ENCODE results near the gene FAM120B. TPM values are rescaled to one million over a fixed set of nuclear protein-coding genes. Genes with fewer than 3 reads are reported as not detected.

Gene FAM120B
- total RNA-seq, 1 experiment from 2014 or later: 25.2 TPM

GRCh38 chr6:170289951-170290295, 16.6 kb upstream of the FAM120B start:
- no peaks in the 10 kb centered on the region; a peak in 1 of 4 replicates for H3K36me3 ChIP-seq (ENCODE audit: control insufficient read depth in 1 of 2, insufficient read depth in 2 of 2, low read length in 2 of 2)
- H2AFZ ChIP-seq (ENCODE audit: low read depth, low read length, poor library complexity, severe bottlenecking): peak overlapping the region; percentile 54
- CTCF ChIA-PET: no interaction called here
- DNase-seq (ENCODE audit: low read depth, low spot score) (no peak), ATAC-seq (peak; percentile 7; the same call in 1 of the 2 replicates)
- intact Hi-C loops (cut with micrococcal nuclease): loop anchor here (10.0 kb wide), 1 partner anchor 235 kb away; no protein-coding TSS in a partner anchor
- H3K4me2 ChIP-seq (ENCODE audit: low read length): peak overlapping the region; percentile 90
- H3K9me3 ChIP-seq (ENCODE audit: control insufficient read depth in 1 of 2, insufficient read depth in 1 of 2, low read depth in 1 of 2, low read length in 2 of 2): no peaks in the 10 kb centered on the region
- peaks cover 4% of the 10 kb centered on the region; the same call in 1 of the 2 replicates for H3K27me3 ChIP-seq (ENCODE audit: insufficient read depth, low read length)
- no peaks in the 10 kb centered on the region for H3K79me2 ChIP-seq (ENCODE audit: insufficient read depth, low read length)
- H3K9ac ChIP-seq (ENCODE audit: low read length): peak overlapping the region; percentile 68
- no peaks in the 10 kb centered on the region for H3K9me2 ChIP-seq (ENCODE audit: insufficient read depth)
- RAD21 ChIA-PET (ENCODE audit: low non-redundant PET in 1 of 2, low total read pairs in 2 of 2, uncharacterized antibody in 2 of 2, unreplicated experiment in 2 of 2): no interaction called here
- peak overlapping the region; percentile 67 to 77 for H3K4me3 ChIP-seq (replicated peaks in 1 of 2; ENCODE audit: low read depth in 1 of 2, low read length in 2 of 2)
- no peak overlapping the region; the same call in 1 of the 2 replicates for H3K27ac ChIP-seq (ENCODE audit: low read depth, low read length)
- peaks cover 0 to 8% of the 10 kb centered on the region in 2 experiments; a peak in 2 of 4 replicates for H3K4me1 ChIP-seq (ENCODE audit: control insufficient read depth in 1 of 2, insufficient read depth in 2 of 2, low read length in 2 of 2)
- TSS peak; percentile 59 for BruUV-seq (replicated peaks)
- POLR2A ChIA-PET: no interaction called here
- TF ChIP-seq, protein P1, sequence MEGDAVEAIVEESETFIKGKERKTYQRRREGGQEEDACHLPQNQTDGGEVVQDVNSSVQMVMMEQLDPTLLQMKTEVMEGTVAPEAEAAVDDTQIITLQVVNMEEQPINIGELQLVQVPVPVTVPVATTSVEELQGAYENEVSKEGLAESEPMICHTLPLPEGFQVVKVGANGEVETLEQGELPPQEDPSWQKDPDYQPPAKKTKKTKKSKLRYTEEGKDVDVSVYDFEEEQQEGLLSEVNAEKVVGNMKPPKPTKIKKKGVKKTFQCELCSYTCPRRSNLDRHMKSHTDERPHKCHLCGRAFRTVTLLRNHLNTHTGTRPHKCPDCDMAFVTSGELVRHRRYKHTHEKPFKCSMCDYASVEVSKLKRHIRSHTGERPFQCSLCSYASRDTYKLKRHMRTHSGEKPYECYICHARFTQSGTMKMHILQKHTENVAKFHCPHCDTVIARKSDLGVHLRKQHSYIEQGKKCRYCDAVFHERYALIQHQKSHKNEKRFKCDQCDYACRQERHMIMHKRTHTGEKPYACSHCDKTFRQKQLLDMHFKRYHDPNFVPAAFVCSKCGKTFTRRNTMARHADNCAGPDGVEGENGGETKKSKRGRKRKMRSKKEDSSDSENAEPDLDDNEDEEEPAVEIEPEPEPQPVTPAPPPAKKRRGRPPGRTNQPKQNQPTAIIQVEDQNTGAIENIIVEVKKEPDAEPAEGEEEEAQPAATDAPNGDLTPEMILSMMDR (IDR thresholded peaks at IDR 0.05 in 2 of 3, conservative IDR thresholded peaks at IDR 0.05 in 1 of 3; ENCODE audit: borderline replicate concordance in 1 of 3, insufficient read depth in 1 of 3, low read depth in 2 of 3, low read length in 2 of 3): no peak
- TF ChIP-seq ZNF274 (IDR thresholded peaks at IDR 0.05; ENCODE audit: low read depth, low read length) (no peak), EGR1 (IDR thresholded peaks at IDR 0.05; ENCODE audit: low read depth) (no peak), FOSL1 (IDR thresholded peaks at IDR 0.05; ENCODE audit: low read depth) (no peak), POLR2AphosphoS5 (IDR thresholded peaks at IDR 0.05; ENCODE audit: low read depth, low read length) (no peak), CEBPB (IDR thresholded peaks at IDR 0.05; ENCODE audit: low read depth) (no peak), ZFX (IDR thresholded peaks at IDR 0.05) (no peak), POLR2A (IDR thresholded peaks at IDR 0.05; ENCODE audit: borderline replicate concordance, extremely low read depth, insufficient read depth, insufficient read length) (no peak), RAD21 (IDR thresholded peaks at IDR 0.05; ENCODE audit: low read depth) (no peak), ATF3 (IDR thresholded peaks at IDR 0.05) (no peak), MAX (IDR thresholded peaks at IDR 0.05) (no peak), JUND (IDR thresholded peaks at IDR 0.05) (no peak), EZH2phosphoT487 (IDR thresholded peaks at IDR 0.05; ENCODE audit: borderline replicate concordance) (no peak), SRF (IDR thresholded peaks at IDR 0.05; ENCODE audit: low read depth) (no peak), CBX3 (IDR thresholded peaks at IDR 0.05; ENCODE audit: low read depth) (no peak)
- TF ChIP-seq, protein P2, sequence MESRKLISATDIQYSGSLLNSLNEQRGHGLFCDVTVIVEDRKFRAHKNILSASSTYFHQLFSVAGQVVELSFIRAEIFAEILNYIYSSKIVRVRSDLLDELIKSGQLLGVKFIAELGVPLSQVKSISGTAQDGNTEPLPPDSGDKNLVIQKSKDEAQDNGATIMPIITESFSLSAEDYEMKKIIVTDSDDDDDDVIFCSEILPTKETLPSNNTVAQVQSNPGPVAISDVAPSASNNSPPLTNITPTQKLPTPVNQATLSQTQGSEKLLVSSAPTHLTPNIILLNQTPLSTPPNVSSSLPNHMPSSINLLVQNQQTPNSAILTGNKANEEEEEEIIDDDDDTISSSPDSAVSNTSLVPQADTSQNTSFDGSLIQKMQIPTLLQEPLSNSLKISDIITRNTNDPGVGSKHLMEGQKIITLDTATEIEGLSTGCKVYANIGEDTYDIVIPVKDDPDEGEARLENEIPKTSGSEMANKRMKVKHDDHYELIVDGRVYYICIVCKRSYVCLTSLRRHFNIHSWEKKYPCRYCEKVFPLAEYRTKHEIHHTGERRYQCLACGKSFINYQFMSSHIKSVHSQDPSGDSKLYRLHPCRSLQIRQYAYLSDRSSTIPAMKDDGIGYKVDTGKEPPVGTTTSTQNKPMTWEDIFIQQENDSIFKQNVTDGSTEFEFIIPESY (IDR thresholded peaks at IDR 0.05; ENCODE audit: extremely low read depth, insufficient replicate concordance, low read length): no peak
- H4K20me1 ChIP-seq (ENCODE audit: insufficient read depth): no peaks in the 10 kb centered on the region

All from HCT116 (cell line).